HCT116 (cell line): ENCODE measurements around the gene HOXA11. TPM values are rescaled to one million over a fixed set of nuclear protein-coding genes. Genes with fewer than 3 reads are reported as not detected.

Experiments used
- ATAC-seq: fragments of 200-7000 bp; cut with Tn5 transposase; 2 replicates; pipeline ENCODE4 v1.9.1; 2020; ENCODE audit warnings: mild to moderate bottlenecking, moderate library complexity
- BruUV-seq: library from RNA; stranded (reverse); fragments of 400-500 nt; replicated peaks from 2 replicates; lab custom pipeline; 2021; lab: Mats Ljungman, UMichigan
- CTCF ChIA-PET: fragments of 300-600 bp; sonication (Branson Sonifier 250); formaldehyde crosslinking; loops from one replicate; lab custom pipeline; 2021; ENCODE audit warnings: antibody characterized with exemption; lab: Charles Lee
- POLR2A ChIA-PET: fragments of 300-600, 350-600 bp; sonication (Branson Sonifier 250); formaldehyde crosslinking; loops from one replicate; lab custom pipeline; 2021; ENCODE audit warnings: antibody characterized with exemption; lab: Charles Lee
- RAD21 ChIA-PET, 2 experiments: fragments of 300-600 bp; sonication (Branson Sonifier 250); formaldehyde crosslinking; loops; one replicate each; lab custom pipeline; 2023; ENCODE audit warnings: low total read pairs in 2 of 2; ENCODE audit not compliant: uncharacterized antibody in 2 of 2, unreplicated experiment in 2 of 2, low non-redundant PET in 1 of 2; lab: Charles Lee
- DNase-seq: peaks from one replicate; pipeline ENCODE4 v3.0.0-alpha.2; 2010; ENCODE audit warnings: low read depth, low spot score
- H2AFZ ChIP-seq: fragments of 200-600 bp; shearing (Covaris generic), sonication (generic); 2 replicates; pipeline ENCODE4 v1.6.1; 2017; ENCODE audit warnings: low read depth, mixed run types, mixed read lengths, antibody characterized with exemption, low read length; ENCODE audit not compliant: poor library complexity, severe bottlenecking
- H3K27ac ChIP-seq: 2 replicates; pipeline ENCODE4 v1.5.1; 2012; ENCODE audit warnings: low read depth, low read length
- H3K27me3 ChIP-seq: fragments of 200-600 bp; sonication (generic); 2 replicates; pipeline ENCODE4 v1.6.1; 2016; ENCODE audit warnings: mixed run types, low read length, mixed read lengths; ENCODE audit not compliant: insufficient read depth
- H3K36me3 ChIP-seq, 2 experiments: fragments of 200-500 bp in 1 of 2; fragments of 200-600 bp in 1 of 2; sonication (Bioruptor generic) in 1 of 2; sonication (generic) in 1 of 2; 2 replicates each; pipeline versions ENCODE4 v1.5.1 to v1.6.1; 2014 to 2016; ENCODE audit warnings: low read length in 2 of 2, inconsistent platforms in 1 of 2, mixed read lengths in 1 of 2, mixed run types in 1 of 2; ENCODE audit not compliant: insufficient read depth in 2 of 2, control insufficient read depth in 1 of 2
- H3K4me1 ChIP-seq, 2 experiments: fragments of 200-600 bp in 1 of 2; sonication (generic) in 1 of 2; 2 replicates each; pipeline versions ENCODE4 v1.5.1 to v1.6.1; 2012 to 2017; ENCODE audit warnings: low read length in 2 of 2, inconsistent platforms in 1 of 2, mild to moderate bottlenecking in 1 of 2, mixed read lengths in 1 of 2, mixed run types in 1 of 2, moderate library complexity in 1 of 2; ENCODE audit not compliant: insufficient read depth in 2 of 2, control insufficient read depth in 1 of 2
- H3K4me2 ChIP-seq: fragments of 200-600 bp; sonication (generic); 2 replicates; pipeline ENCODE4 v1.6.1; 2017; ENCODE audit warnings: mixed run types, low read length, mixed read lengths
- H3K4me3 ChIP-seq, 2 experiments: fragments of 200-600 bp in 1 of 2; sonication (generic) in 1 of 2; replicated peaks in 1 of 2; 2 replicates each; pipeline ENCODE4 v1.5.1; 2011 to 2016; ENCODE audit warnings: low read length in 2 of 2, control low read depth in 1 of 2, low read depth in 1 of 2, mild to moderate bottlenecking in 1 of 2, mixed read lengths in 1 of 2, mixed run types in 1 of 2
- H3K79me2 ChIP-seq: fragments of 200-600 bp; sonication (generic); 2 replicates; pipeline ENCODE4 v1.6.1; 2017; ENCODE audit warnings: mild to moderate bottlenecking, mixed run types, low read length, moderate library complexity, mixed read lengths; ENCODE audit not compliant: insufficient read depth
- H3K9ac ChIP-seq: fragments of 200-600 bp; sonication (generic); 2 replicates; pipeline ENCODE4 v1.6.1; 2016; ENCODE audit warnings: low read length, mixed read lengths
- H3K9me2 ChIP-seq: fragments of 200-600 bp; sonication (generic), shearing (Covaris generic); 2 replicates; pipeline ENCODE4 v1.6.1; 2017; ENCODE audit warnings: mixed run types, mild to moderate bottlenecking, moderate library complexity; ENCODE audit not compliant: insufficient read depth
- H3K9me3 ChIP-seq, 2 experiments: fragments of 200-500 bp in 1 of 2; fragments of 200-600 bp in 1 of 2; sonication (Bioruptor generic) in 1 of 2; sonication (generic) in 1 of 2; 2 replicates each; pipeline ENCODE4 v1.6.1; 2014 to 2017; ENCODE audit warnings: low read length in 2 of 2, mixed read lengths in 2 of 2, inconsistent platforms in 1 of 2, low read depth in 1 of 2, mild to moderate bottlenecking in 1 of 2, mixed run types in 1 of 2, moderate library complexity in 1 of 2; ENCODE audit not compliant: control insufficient read depth in 1 of 2, insufficient read depth in 1 of 2
- H4K20me1 ChIP-seq: fragments of 200-600 bp; sonication (generic), shearing (Covaris generic); 2 replicates; pipeline ENCODE4 v1.6.1; 2017; ENCODE audit warnings: mixed run types, mild to moderate bottlenecking, moderate library complexity; ENCODE audit not compliant: insufficient read depth
- EGR1 ChIP-seq: IDR thresholded peaks from 2 replicates; pipeline ENCODE4 v1.6.1; 2012; ENCODE audit warnings: low read depth
- EZH2 ChIP-seq: fragments of 200-600 bp; sonication (generic); IDR thresholded peaks from 2 replicates; pipeline ENCODE4 v1.6.1; 2017; ENCODE audit warnings: antibody characterized with exemption, mixed run types
- EZH2phosphoT487 ChIP-seq: fragments of 200-600 bp; IDR thresholded peaks from 2 replicates; pipeline ENCODE4 v1.6.1; 2018; ENCODE audit warnings: antibody characterized with exemption, borderline replicate concordance
- JUND ChIP-seq: IDR thresholded peaks from 2 replicates; pipeline ENCODE4 v1.6.1; 2012
- POLR2A ChIP-seq: IDR thresholded peaks from 2 replicates; pipeline ENCODE4 v1.7.0; 2011; ENCODE audit warnings: borderline replicate concordance; ENCODE audit not compliant: insufficient read depth, insufficient read length; ENCODE audit errors: extremely low read depth
- SIN3A ChIP-seq: IDR thresholded peaks from 2 replicates; pipeline ENCODE4 v1.6.1; 2012; ENCODE audit warnings: low read depth
- TCF7L2 ChIP-seq: IDR thresholded peaks from 2 replicates; pipeline ENCODE4 v1.7.0; 2011; ENCODE audit warnings: borderline replicate concordance, inconsistent platforms; ENCODE audit not compliant: insufficient read depth, insufficient read length; ENCODE audit errors: extremely low read depth
- ZBTB33 ChIP-seq: IDR thresholded peaks from 2 replicates; pipeline ENCODE4 v1.6.1; 2011; ENCODE audit warnings: mild to moderate bottlenecking, low read length, moderate library complexity; ENCODE audit not compliant: insufficient replicate concordance; ENCODE audit errors: extremely low read depth
- ZNF274 ChIP-seq: fragments of 200-500 bp; sonication (Bioruptor generic); IDR thresholded peaks from 2 replicates; pipeline ENCODE4 v1.6.1; 2014; ENCODE audit warnings: mild to moderate bottlenecking, low read depth, low read length, inconsistent platforms
- intact Hi-C: fragments of 100-400 bp; cut with micrococcal nuclease; formaldehyde crosslinking; loops from 2 replicates; pipeline ENCODE4 v1.10.0; 2022
- total RNA-seq: library from RNA; stranded (reverse); gene quantifications from one replicate; pipeline ENCODE4 v1.2.1, GENCODE V29; 2021; ENCODE audit not compliant: unreplicated experiment

The HOXA11 gene
- total RNA-seq, 1 experiment from 2014 or later, result 6.8 TPM

- TF ChIP-seq SIN3A (no peak), POLR2A (no peak), TCF7L2 (no peak), JUND (no peak)
- TF ChIP-seq, all 23 proteins: peak for 0
Measured at GRCh38 chr7:27141137-27141922, 43.7 kb downstream of the HOXA11 start (continued).

DNA sequence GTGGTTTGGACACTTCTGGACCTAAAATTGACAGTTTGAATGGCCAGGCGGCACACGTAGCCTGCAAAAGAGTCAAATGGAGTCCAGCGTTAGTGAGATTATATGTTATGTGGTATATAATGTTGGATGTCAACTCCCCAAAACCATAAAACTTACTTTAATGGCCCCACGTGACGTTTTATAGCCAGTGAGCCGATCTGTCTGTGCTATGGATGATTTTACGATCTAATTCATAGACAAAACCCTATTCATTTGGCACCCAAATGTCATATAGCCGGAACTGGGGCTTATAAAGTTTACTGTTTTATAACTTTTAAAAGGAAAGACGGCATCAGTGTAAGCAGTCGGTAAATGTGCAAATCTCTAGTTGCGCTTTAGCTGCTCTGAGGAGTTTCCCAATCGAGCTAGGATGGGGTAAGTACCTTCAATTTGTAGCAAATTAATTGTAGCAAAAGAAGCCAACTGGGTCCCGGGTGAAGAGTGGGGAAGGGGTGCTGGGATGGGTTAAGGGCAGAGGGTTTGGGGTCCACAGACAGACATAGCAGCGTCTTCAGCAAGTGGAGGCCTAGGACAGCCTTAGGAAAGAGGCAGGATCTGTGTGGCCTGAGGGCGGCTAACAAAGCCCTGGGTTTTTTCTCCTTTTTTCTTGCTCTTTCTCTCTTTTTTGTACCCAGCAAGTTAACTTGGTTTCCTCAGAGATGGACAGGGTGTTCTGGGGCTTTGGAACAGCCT, 44.7 kb downstream of the HOXA11 start:
- no peak for DNase-seq
- Histone ChIP-seq H3K27ac (no peak overlapping the region), H3K9me2 (no peaks in the 10 kb centered on the region), H3K4me3 (no peak overlapping the region), H3K36me3 (peaks cover 5 to 12% of the 10 kb centered on the region in 2 experiments; a peak in 3 of 4 replicates), H3K9me3 (no peaks in the 10 kb centered on the region), H4K20me1 (no peaks in the 10 kb centered on the region), H3K79me2 (no peaks in the 10 kb centered on the region), H2AFZ (no peak overlapping the region), H3K9ac (no peak overlapping the region), H3K4me1 (peaks cover 15 to 32% of the 10 kb centered on the region in 2 experiments), H3K27me3 (no peaks in the 10 kb centered on the region), H3K4me2 (no peak overlapping the region)
- intact Hi-C loops, result no loop called here
- no peak for ATAC-seq
- POLR2A ChIA-PET, result no interaction called here
- RAD21 ChIA-PET, result no interaction called here
- no TSS peak for BruUV-seq
- TF ChIP-seq EZH2phosphoT487 (no peak), SIN3A (no peak), JUND (no peak), EZH2 (no peak), ZNF274 (no peak), EGR1 (no peak), ZBTB33 (no peak)
- CTCF ChIA-PET, result interaction anchor here (0.7 kb wide), 1 partner anchor 47 kb away, joined by 3 read pairs; no protein-coding TSS in a partner anchor
